Measurements from ENCODE around the gene ATP4A. TPM values are rescaled to one million over a fixed set of nuclear protein-coding genes. Genes with fewer than 3 reads are reported as not detected.
A peak's percentile ranks its signal among the peaks of the same experiment; 100 is the strongest.

Gene ATP4A
- under 1 TPM in 1 of 2 donors, not detected in 1; 0.18 TPM for total RNA-seq
- polyA plus RNA-seq (2013, experiment 1 of 2), result not detected
- polyA plus RNA-seq (2013, experiment 2 of 2), result not detected
- long read RNA-seq, experiment 1, result 0 reads
- long read RNA-seq, experiment 2, result 0 reads
- long read RNA-seq, experiment 3, partial matches to known transcripts, result 0 of 1 reads
- long read RNA-seq, experiment 3, other reads (novel, unspliced or antisense), result 1 of 1 reads
- long read RNA-seq, experiment 4, partial matches to known transcripts, result 1 of 1 reads
- long read RNA-seq, experiment 4, other reads (novel, unspliced or antisense), result 0 of 1 reads

- Histone ChIP-seq H3K4me1 (ENCODE audit: control insufficient read depth, insufficient read depth, low read length) (no peaks in the 10 kb centered on the region), H3K27ac (ENCODE audit: low read depth, low read length) (no peak within 1 kb of the TSS), H3K9me3 (ENCODE audit: control insufficient read depth, low read length) (no peaks in the 10 kb centered on the region), H3K27me3 (ENCODE audit: control insufficient read depth, insufficient read depth, low read length, poor library complexity, severe bottlenecking) (peaks cover 18% of the 10 kb centered on the region), H3K9ac (ENCODE audit: extremely low read depth, low read length, poor library complexity, severe bottlenecking) (no peak within 1 kb of the TSS), H3K36me3 (ENCODE audit: control insufficient read depth, insufficient read depth, low read length) (no peaks in the 10 kb centered on the region), H3K4me3 (ENCODE audit: low read length) (no peak within 1 kb of the TSS)
- TF ChIP-seq CTCF (conservative IDR thresholded peaks at IDR 0.05), result no peak
- no peak for DNase-seq
- 74 to 81% methylated on average over 3 to 11 of the region's 15 CpGs for WGBS, 2 experiments (ENCODE audit: insufficient coverage in 1 of 2, insufficient read length in 1 of 2)
- H3K4me1 Mint-ChIP-seq, result no peaks in the 10 kb centered on the region
- H3K27ac Mint-ChIP-seq, result no peak within 1 kb of the TSS
- peaks cover 56% of the 10 kb centered on the region for H3K27me3 Mint-ChIP-seq (ENCODE audit: insufficient read depth)
- no peaks in the 10 kb centered on the region for H3K36me3 Mint-ChIP-seq (ENCODE audit: low read depth)
- H3K4me3 Mint-ChIP-seq, result no peak within 1 kb of the TSS
- no peaks in the 10 kb centered on the region for H3K9me3 Mint-ChIP-seq
Measured at GRCh38 chr19:35563207-35563829, at the start of gene ATP4A. Gene ATP4A, minus strand, starts transcription at chr19:35563658. Its CDS starts 29 bp downstream, at chr19:35563629.

- WGBS, 2 experiments (ENCODE audit: insufficient coverage in 1 of 2, insufficient read length in 1 of 2), result 1% methylated on average over 17 to 46 of the region's 47 CpGs
- DNase-seq, result peak; percentile 98
- H3K9me3 ChIP-seq (ENCODE audit: control insufficient read depth, low read length), result peaks cover 9% of the 10 kb centered on the region
- H3K27ac Mint-ChIP-seq, result peak within 1 kb of the TSS; percentile 79
- H3K9ac ChIP-seq (ENCODE audit: extremely low read depth, low read length, poor library complexity, severe bottlenecking), result peak within 1 kb of the TSS; percentile 86
- peak within 1 kb of the TSS; percentile 91 for H3K4me3 ChIP-seq (ENCODE audit: low read length)
- H3K36me3 Mint-ChIP-seq (ENCODE audit: low read depth), result peaks cover 5% of the 10 kb centered on the region
- H3K36me3 ChIP-seq (ENCODE audit: control insufficient read depth, insufficient read depth, low read length), result peaks cover 14% of the 10 kb centered on the region
- H3K27me3 Mint-ChIP-seq (ENCODE audit: insufficient read depth), result peaks cover 28% of the 10 kb centered on the region
- H3K9me3 Mint-ChIP-seq, result peaks cover 12% of the 10 kb centered on the region
- H3K4me3 Mint-ChIP-seq, result peak within 1 kb of the TSS; percentile 72
- no peaks in the 10 kb centered on the region for H3K4me1 Mint-ChIP-seq
- TF ChIP-seq CTCF (conservative IDR thresholded peaks at IDR 0.05), result no peak
- no peaks in the 10 kb centered on the region for H3K4me1 ChIP-seq (ENCODE audit: control insufficient read depth, insufficient read depth, low read length)
- no peaks in the 10 kb centered on the region for H3K27me3 ChIP-seq (ENCODE audit: control insufficient read depth, insufficient read depth, low read length, poor library complexity, severe bottlenecking)
- H3K27ac ChIP-seq (ENCODE audit: low read depth, low read length), result no peak within 1 kb of the TSS
Measured at GRCh38 chr19:35612559-35613321, 49.3 kb upstream of the ATP4A start, which contains the start of gene HAUS5. Gene HAUS5, plus strand, starts transcription at chr19:35612735. Its CDS starts 60 bp downstream, at chr19:35612795.

- H3K9me3 ChIP-seq (ENCODE audit: control insufficient read depth, low read length), result peaks cover 14% of the 10 kb centered on the region
- H3K4me3 Mint-ChIP-seq, result peak overlapping the region; percentile 72
- DNase-seq, result no peak
- TF ChIP-seq CTCF (conservative IDR thresholded peaks at IDR 0.05), result no peak
- H3K9ac ChIP-seq (ENCODE audit: extremely low read depth, low read length, poor library complexity, severe bottlenecking), result no peak overlapping the region
- peaks cover 5% of the 10 kb centered on the region for H3K36me3 Mint-ChIP-seq (ENCODE audit: low read depth)
- no peaks in the 10 kb centered on the region for H3K4me1 ChIP-seq (ENCODE audit: control insufficient read depth, insufficient read depth, low read length)
- peaks cover 18% of the 10 kb centered on the region for H3K9me3 Mint-ChIP-seq
- peaks cover 14% of the 10 kb centered on the region for H3K36me3 ChIP-seq (ENCODE audit: control insufficient read depth, insufficient read depth, low read length)
- no peaks in the 10 kb centered on the region for H3K4me1 Mint-ChIP-seq
- peak overlapping the region; percentile 91 for H3K4me3 ChIP-seq (ENCODE audit: low read length)
- no peaks in the 10 kb centered on the region for H3K27me3 ChIP-seq (ENCODE audit: control insufficient read depth, insufficient read depth, low read length, poor library complexity, severe bottlenecking)
- 43 to 55% methylated on average over 7 to 9 of the region's 9 CpGs for WGBS, 2 experiments (ENCODE audit: insufficient coverage in 1 of 2, insufficient read length in 1 of 2)
- peak overlapping the region; percentile 79 for H3K27ac Mint-ChIP-seq
- H3K27ac ChIP-seq (ENCODE audit: low read depth, low read length), result no peak overlapping the region
- peaks cover 28% of the 10 kb centered on the region for H3K27me3 Mint-ChIP-seq (ENCODE audit: insufficient read depth)
Measured at GRCh38 chr19:35612224-35612558, 48.7 kb upstream of the ATP4A start.
